GM21390 (cell line): Measurements from ENCODE around the gene SFXN5.
"Not testable (repeated sequence)": the region's sequence is repeated elsewhere in the genome, so short reads cannot be mapped to it uniquely, and the experiment has no call there.

Experiments used
- ATAC-seq: cut with Tn5 transposase; IDR thresholded peaks from one replicate; pipeline ENCODE4 v1.9.1; 2021; ENCODE audit not compliant: unreplicated experiment

Gene SFXN5

DNA sequence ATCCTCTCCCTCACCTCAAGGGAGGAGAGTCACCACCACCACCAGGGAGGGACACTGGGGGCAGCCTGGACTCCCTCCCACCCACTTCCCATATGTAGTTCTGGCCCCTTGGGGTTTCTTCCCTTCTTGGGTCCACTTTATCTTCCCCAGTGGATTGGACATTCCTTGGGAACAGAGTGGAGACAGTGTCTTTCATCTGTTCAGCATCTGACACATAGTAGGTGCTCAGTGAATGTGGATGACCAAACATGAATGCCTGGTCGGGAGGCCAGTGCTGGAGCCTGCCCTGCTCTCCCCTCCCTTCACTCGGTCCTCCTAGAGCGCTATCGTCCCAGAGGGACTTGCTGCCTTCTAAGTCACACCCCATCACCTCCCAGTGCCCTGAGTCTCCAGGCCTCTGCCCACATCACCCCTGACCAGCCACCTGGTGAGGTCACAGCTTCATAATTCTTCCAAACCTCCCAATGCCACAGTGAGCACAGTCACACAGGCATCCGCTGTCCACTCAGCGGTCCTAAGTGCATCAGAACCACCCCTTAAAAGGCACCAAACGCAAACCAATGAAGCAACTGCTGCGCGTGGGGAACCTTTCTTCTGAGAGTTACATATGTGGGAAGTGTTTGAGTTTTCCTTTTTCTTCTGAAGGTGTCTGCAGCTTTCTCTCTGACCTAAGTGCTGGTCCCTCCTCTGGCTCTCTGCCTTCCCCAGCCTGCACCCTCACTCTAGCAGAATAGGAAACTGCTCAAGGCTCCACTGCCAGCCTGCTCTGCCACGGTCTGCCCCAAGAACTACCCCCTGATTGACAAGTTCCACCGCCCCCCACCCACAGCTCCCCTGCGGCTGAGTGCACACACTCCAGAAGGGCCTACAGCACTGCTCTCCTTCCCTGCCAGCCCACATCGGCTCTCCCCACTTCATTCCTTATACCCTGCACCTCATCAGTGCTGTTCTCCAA lies 7.2 kb upstream of the SFXN5 start:
- ATAC-seq = no peak

DNA sequence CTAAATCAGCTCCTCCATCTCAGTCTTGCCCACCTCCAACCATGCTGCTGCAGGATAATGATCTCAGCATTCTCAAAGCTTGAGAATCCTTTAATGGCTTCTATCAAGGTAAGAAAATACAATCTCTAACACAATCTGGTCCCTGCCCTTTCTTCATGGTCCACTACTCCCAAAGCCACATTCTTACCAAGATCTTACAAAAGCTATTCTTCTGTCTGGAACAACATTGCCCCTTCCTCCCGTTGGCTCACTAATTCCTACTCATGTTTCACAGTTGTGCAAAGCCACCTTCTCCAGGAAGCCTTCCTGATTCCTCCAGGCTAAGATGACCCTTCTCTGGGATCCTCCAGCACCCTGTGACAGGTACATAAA lies 5.9 kb upstream of the SFXN5 start:
- ATAC-seq = no peak

DNA sequence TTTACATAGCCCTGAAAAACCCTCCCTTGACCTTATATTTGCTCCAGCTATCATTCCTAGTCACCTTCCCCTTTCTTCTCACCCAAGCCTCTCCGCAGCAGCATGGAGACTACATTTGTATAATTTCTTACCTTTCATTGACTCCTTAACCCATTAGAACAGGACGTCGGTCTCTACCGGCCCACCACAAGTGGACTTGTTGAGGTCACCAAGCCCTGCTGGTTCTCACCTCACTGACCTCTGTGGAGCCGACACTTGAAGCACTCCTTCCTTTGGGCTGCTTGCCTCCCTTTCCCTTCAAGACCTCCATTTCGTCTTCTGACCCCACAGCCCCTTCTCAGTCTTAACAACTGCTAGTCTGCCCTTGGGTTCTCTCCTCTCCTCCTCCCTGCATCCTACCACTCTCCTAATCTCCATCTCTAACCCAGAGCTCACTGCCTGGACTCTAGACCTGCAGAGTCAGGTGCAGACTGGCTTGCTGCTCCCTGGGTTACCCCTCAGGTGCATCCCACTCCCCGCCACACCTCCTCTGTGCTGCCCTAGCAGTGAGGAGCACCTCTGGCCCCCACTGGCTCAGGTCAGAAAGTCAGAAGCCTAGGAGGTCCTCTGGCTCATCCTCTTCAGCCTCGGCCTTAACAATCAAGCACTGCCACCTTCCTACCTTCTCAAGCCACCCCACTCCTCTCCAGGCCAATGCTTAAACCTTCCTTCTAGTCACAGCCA lies 5.3 kb upstream of the SFXN5 start:
- ATAC-seq = no peak

GRCh38 chr2:73075477-73076373 lies 4.2 kb upstream of the SFXN5 start:
- ATAC-seq = no peak

DNA sequence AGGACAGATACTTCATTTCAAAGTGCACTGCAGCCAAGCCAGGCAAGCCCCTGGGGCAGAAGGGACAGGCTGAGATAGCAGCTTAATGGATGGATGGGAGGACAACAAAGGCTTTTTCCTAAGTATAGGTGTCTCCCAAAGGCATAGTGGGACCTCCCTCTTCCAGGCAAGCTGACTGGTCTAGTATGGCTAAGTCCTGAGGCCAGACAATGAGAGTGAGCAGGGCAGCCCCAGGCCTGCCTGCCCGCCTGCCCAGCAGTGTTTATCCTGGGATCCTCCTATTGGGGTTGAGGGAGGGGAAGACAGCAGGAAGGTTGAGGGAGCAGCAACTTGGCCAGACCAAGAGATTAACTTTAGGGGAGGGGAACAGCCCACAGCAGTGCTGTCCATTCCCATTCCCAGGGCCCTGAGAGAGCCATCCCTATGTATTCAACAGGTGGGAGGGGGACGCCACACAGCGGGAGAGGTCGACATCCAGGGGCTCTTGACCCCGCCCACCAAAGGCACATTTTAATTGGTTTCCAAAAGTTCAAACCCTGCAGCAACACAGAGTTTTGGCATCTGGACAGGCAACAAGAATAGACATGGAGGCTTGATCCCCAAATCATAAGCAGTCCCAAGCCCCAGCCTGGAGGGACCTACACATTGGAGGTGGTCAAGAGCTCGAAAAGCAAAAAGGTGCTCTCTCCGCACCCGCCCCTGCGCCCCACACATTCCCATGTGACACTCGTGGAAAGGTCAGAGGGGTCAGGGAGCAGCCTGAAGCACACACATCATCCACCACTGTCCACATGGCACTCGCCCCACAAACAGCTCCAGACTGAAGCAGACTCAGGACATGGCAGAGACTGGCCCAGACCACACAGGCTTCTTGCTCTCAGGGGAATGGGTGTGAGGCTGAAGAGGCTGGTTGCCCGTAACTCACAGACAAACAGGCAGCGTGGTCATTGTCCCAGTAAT lies 2.9 kb upstream of the SFXN5 start:
- ATAC-seq = no peak

- ATAC-seq = no peak
Measured at GRCh38 chr2:73072416-73072815, 904 bp upstream of the SFXN5 start.

DNA sequence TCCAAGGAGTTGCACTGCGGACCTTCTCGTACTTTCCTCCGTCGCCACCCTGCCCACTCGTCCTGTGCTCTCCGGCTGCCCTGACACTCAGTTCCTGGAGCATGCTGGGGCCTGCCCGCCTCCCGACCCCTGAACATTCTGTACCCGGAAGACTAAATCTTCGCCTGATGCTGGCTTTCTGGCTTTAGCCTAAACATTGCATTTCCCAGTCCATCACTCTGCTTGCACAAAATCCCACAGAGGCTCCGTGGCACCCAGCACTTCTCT lies 550 bp upstream of the SFXN5 start:
- no peak for ATAC-seq

DNA sequence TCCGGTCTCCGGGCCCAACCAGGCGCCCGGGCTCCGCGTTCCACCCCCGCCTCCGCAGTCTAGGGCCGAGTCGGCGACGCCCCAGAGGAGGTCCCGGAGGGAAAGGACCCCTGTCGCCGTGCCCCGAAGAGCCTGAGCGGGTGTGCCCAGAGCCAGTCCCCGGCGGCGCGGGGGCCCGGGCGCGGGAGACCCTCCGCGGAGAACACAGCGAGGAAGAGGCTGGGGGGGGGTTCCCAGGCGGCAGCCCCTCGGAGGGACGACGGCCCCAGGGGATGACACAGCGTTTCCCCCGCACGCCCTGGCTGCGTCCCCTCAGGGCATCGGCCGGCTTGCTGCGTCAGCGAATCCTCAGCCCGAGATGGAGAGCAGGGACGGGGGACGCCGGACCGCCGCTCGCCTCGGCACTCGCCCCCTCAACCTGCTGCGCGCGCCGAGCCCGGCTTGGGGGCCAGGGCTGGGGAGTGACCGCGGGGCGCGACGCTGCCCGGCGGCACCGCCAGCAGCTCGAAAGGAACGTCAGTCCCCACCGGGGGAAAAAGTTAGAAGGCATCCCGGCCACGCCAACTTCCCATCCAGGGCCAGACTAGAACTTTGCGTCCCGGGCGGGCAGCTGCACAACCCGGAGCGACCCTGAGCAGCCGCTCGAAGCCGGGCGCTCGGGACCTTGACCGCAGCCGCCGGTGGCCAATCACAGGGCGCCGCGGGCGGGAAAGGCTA lies 711 bp downstream of the SFXN5 start:
- peak; percentile 25 for ATAC-seq

- ATAC-seq = no peak
Measured at GRCh38 chr2:73069855-73070642, 1.5 kb downstream of the SFXN5 start.

DNA sequence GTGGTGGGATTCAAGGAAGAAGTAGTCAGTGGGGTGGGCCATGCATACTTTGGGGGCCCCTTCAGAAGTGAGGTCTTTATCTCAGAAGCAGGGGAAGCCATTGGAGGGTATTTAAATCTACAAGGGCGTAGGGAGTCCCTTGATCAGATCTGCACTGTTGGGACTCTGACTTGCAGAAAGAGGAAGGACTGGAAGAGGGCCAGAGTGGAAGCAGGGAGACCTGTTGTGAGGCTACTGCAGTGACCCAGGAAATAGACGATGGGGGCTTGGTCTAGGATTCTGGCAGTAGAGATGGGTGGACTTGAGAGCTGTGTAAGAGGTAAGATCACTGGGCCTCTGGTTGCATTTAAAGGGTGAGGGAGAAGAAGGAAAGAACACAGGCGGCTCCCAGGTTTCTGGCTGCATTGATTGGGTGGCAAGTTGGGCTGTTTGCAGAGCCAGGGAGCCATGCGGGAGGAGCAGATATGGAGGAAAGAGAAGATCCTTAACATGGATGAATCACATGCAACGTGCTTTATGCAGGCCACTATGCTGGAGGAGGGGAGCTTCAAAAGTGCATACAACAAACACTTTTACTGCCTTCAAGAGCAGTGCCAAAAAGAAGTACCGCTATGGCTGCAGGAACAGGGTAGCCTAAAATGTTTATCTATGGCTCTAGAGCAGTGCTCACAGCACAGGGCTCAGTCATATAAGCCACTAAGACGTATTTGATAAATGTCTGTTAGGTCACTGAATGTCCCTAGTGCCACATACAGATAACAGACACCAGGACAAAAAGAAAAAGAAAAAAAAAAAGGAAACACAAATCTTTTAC lies 2.3 kb downstream of the SFXN5 start:
- no peak for ATAC-seq

GRCh38 chr2:73068147-73068546 lies 3.4 kb downstream of the SFXN5 start:
- no peak for ATAC-seq

GRCh38 chr2:73067043-73067442 lies 4.5 kb downstream of the SFXN5 start:
- no peak for ATAC-seq

DNA sequence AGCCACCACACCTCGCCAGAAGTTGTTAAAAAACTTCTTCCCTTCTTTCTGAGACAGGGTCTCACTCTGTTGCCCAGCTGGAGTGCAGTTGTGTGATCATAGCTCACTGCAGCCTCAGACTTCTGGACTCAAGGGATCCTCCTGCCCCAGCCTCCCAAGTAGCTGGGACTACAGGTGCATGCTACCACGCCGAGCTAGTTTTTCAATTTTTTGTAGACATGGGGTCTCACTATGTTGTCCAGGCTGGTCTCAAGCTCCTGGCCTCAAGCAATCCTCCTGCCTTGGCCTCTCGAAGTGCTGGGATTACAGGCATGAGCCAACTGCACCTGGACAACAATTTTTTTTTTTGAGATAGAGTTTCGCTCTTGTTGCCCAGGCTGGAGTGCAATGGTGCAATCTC lies 6.4 kb downstream of the SFXN5 start:
- not testable (repeated sequence) for ATAC-seq

DNA sequence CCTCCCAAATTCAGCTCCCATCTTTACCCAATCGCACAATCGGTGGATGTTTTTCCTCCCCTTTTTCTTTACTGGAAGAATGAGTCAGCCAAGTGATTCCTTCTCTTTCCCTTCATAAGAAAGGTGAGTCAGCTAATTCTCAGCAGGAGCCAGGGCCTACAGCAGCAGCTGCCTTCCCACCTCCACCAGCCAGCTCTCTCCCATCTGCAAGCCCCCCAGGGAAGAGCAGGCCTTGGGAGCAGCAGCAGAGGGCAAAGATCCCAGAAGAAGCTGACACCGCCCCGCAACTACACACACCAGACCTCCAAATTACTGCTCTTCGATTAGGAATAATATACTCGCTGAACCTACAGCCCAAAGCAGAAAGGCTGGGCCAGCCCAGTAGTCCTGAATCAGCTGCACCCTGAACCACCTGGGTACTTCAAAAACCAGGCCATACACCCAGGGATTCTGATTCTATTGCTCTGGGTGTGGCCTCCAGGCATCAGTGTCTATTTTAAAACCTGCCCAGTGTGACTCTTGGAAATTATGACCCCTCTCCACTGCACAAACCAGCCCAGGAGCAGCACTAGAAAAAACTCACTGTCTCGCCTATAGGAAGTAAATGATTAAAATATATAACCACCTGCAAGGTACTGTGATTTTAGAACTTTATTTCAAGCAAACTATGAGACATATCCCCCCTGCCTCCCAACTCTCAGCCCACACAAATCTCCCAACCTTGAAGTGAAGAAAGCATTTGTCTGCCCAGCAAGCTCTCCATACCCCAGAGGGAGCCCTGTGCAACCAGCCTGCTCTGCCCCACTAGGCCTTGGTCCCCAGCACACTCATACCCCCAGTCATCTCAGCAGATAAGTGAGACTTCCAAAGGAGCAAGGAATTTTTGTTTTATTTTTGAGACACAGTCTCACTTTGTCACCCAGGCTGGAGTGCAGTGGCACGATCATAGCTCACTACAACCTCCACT lies 7.3 kb downstream of the SFXN5 start:
- no peak for ATAC-seq

DNA sequence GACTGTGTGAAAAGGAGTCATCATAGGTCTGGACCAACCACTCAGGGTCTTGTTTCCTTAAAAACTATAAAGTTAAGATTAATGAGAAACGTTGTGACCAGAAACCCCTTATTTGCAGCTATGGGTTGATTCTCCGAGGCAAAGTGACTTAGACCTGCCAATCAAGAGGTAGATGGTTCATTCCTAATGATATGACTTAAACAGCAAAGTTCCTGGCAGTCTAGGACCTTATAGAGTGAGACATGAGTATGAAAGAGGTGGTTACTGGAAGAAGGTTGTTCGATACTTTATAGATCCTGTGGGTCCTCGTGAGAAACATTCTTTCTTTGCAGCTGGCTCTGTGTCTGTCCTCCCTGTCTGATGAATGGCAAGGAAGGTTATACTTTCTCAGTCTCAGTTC lies 8.0 kb downstream of the SFXN5 start:
- no peak for ATAC-seq

- no peak for ATAC-seq
Measured at GRCh38 chr2:73059106-73059505, 12.4 kb downstream of the SFXN5 start.

DNA sequence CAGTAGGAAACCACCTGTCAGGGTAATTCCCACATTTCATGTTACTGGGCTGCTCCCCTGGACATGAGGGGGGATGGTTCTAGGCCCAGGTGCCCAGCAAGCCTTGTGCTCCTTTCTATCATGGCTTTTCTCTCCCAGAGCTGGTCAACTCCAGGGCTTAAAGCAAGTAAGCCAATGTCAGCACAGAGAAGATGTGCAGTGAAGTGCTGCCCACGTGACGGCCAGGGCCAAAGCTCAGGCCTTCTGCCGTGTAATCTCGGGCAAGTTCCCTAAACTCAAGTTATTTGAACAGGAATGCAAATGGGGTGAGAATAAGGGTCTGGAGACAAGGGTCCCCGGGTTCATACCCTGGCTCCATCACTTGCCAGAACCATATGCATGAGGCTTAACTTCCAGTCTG lies 16.5 kb downstream of the SFXN5 start:
- ATAC-seq = no peak
